ENCODE data around the gene TLR9.
"Not testable (repeated sequence)": the region's sequence is repeated elsewhere in the genome, so short reads cannot be mapped to it uniquely, and the experiment has no call there.

TLR9 gene

DNA sequence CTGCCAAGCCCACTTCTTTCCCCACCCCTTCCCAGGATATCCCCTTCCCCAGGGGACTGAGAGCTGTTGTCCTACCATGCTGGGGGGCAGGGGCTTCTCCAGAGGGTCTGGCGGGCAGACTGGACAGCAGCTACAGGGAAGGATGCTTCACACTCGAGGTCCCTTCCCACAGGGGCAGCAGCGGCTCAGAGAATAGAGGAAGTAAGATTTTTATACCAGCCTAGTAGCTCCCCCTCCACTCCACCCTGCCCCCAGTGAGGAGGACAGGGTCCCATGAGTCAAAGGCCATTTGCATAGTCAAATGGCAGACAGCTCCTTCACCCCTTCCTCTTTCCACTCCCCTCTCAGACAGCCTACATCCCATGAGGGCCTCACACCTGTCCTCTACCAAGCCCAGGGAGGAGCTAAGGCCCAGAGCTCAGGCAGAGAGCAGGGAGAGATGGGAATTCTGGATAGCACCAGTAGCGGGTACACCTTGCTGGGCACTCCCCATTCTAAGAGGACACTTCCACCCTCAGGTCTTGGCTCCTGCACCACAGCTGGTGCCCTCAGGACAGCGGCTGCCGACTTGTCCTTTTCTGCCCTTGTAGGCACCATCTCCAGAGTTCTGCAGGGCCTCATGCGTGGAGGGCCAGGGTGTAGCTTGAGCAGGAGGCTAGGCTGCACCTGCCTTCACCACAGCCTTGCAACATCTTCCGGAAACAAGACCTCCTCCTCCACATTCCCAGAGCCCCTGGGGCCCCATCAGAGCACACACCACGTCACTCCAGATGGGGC, at the start of gene TLR9:
Gene TLR9 (minus strand): TSS at position 194 of the 777 bp plus-strand sequence. CDS start 116 bp downstream, at position 78.
- no peak for DNase-seq (ENCODE audit: extremely low spot score)
- CTCF ChIA-PET, result interaction anchor here (1.3 kb wide), 1 partner anchor 187 kb away, joined by 4 read pairs; no protein-coding TSS in a partner anchor
- POLR2A ChIA-PET, result interaction anchor here (0.7 kb wide), 1 partner anchor 13 kb away, joined by 3 read pairs; the partner anchor contains the start of gene TWF2
- no peak for TF ChIP-seq HDGF (IDR thresholded peaks at IDR 0.05; ENCODE audit: borderline replicate concordance)

DNA sequence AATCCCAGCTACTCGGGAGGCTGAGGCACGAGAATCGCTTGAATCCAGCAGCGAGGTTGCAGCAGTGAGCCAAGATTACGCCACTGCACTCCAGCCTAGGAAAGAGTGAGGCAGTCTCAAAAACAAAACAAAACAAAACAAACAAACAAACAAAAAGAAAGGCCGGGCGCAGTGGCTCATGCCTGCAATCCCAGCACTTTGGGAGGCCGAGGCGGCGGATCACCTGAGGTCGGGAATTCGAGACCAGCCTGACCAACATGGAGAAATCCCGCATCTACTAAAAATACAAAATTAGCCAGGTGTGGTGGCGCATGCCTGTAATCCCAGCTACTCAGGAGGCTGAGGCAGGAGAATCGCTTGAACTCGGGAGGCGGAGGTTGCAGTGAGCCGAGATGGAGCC, 49.3 kb upstream of the TLR9 start:
- CTCF ChIA-PET; DNase-seq (ENCODE audit: extremely low spot score); POLR2A ChIA-PET: not testable (repeated sequence)

DNA sequence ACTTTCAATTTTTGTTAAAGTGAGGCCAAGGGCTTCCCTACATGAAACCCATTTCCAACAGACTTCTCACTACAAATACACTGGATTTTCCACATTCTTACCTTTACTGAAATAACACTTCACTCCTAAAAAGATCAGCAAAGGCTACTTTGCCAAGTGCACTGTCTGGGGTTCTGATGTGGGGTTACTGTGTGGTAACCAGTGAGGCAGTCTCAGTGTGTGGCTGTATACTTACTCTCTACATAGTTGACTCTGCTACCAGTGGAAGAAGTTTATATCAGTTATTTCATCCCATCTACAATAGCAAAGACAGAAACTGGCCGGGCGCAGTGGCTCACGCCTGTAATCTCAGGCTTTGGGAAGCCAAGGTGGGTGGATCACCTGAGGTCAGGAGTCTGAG, 47.4 kb upstream of the TLR9 start:
- CTCF ChIA-PET, result no interaction called here
- no peak for DNase-seq (ENCODE audit: extremely low spot score)
- TF ChIP-seq BHLHE40 (IDR thresholded peaks at IDR 0.05; ENCODE audit: borderline replicate concordance), result no peak
- no peak for TF ChIP-seq FOXM1 (IDR thresholded peaks at IDR 0.05; ENCODE audit: borderline replicate concordance)
- no peak for TF ChIP-seq SUZ12 (IDR thresholded peaks at IDR 0.05)
- TF ChIP-seq ARNT (IDR thresholded peaks at IDR 0.05), result no peak
- TF ChIP-seq PKNOX1 (IDR thresholded peaks at IDR 0.05), result no peak
- TF ChIP-seq ELF4 (IDR thresholded peaks at IDR 0.05), result no peak
- no peak for TF ChIP-seq FOXA1 (IDR thresholded peaks at IDR 0.05)
- no peak for TF ChIP-seq NFRKB (IDR thresholded peaks at IDR 0.05)
- no peak for TF ChIP-seq L3MBTL2 (conservative IDR thresholded peaks at IDR 0.05)
- TF ChIP-seq CTBP1 (IDR thresholded peaks at IDR 0.05; ENCODE audit: borderline replicate concordance), result no peak
- no peak for TF ChIP-seq FOXK2 (IDR thresholded peaks at IDR 0.05)
- TF ChIP-seq LEF1 (IDR thresholded peaks at IDR 0.05; ENCODE audit: borderline replicate concordance), result no peak
- POLR2A ChIA-PET, result no interaction called here

GRCh38 chr3:52272172-52272571, 46.7 kb upstream of the TLR9 start:
- CTCF ChIA-PET, result interaction anchor here (0.7 kb wide), 1 partner anchor 68 kb away, joined by 3 read pairs; no protein-coding TSS in a partner anchor
- POLR2A ChIA-PET; DNase-seq (ENCODE audit: extremely low spot score): not testable (repeated sequence)

DNA sequence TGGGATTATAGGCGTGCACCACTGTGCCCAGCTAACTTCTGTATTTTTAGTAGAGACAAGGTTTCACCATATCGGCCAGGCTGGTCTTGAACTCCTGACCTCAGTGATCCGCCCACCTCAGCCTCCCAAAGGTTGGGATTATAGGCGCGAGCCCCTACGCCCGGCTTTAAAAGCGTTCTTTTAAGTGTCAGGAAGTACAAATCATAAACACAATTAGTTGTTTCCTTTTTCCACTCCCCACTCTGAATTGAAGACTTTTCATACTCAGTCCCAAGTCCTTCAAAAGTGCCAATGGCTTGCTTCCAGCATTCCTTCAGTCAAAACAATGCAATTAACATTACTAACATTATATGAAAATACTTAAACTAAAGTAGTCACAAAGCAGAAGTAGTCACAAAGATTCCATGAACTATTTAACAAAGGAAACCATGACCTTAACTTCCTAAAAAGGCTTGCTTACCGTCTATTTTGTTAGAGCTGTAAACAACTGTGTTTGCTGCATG, 44.9 kb upstream of the TLR9 start:
- DNase-seq (ENCODE audit: extremely low spot score), result no peak
- ChIA-PET CTCF (no interaction called here), POLR2A (interaction anchor here (1.2 kb wide), 1 partner anchor 9 kb away, joined by 3 read pairs; no protein-coding TSS in a partner anchor)
- TF ChIP-seq FOXK2 (IDR thresholded peaks at IDR 0.05) (no peak), ARNT (IDR thresholded peaks at IDR 0.05) (no peak), FOXM1 (IDR thresholded peaks at IDR 0.05; ENCODE audit: borderline replicate concordance) (no peak), HDGF (IDR thresholded peaks at IDR 0.05; ENCODE audit: borderline replicate concordance) (no peak), ZNF384 (IDR thresholded peaks at IDR 0.05) (no peak), PKNOX1 (IDR thresholded peaks at IDR 0.05) (no peak), FOXA1 (IDR thresholded peaks at IDR 0.05) (no peak)

- ChIA-PET POLR2A (no interaction called here), CTCF (no interaction called here)
- TF ChIP-seq LEF1 (IDR thresholded peaks at IDR 0.05; ENCODE audit: borderline replicate concordance), result no peak
- no peak for TF ChIP-seq FOXA1 (IDR thresholded peaks at IDR 0.05)
- no peak for TF ChIP-seq HDGF (IDR thresholded peaks at IDR 0.05; ENCODE audit: borderline replicate concordance)
- DNase-seq (ENCODE audit: extremely low spot score), result no peak
These were observed 44.3 kb upstream of the TLR9 start for GRCh38 chr3:52269776-52270175.

DNA sequence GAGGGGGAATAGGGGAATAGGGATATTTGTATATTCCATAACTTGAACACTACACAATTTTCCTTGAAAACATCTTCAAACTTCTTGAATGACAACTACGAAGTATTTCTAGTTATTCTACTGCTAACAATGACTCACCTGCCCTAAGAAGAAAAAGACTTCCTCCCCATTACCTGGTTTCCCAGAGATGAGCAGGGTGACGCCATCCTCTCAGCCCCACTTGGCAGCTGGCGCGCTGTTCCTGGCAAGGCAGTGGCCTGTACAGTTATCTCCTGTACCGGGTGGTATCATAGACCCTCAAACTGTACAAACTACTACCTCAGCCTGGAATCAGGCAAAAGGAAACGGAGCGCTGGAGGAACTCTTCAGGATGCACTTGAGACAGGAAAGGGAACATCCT, 42.6 kb upstream of the TLR9 start:
- no peak for TF ChIP-seq NFRKB (IDR thresholded peaks at IDR 0.05)
- no peak for TF ChIP-seq CTBP1 (IDR thresholded peaks at IDR 0.05; ENCODE audit: borderline replicate concordance)
- TF ChIP-seq FOXA1 (IDR thresholded peaks at IDR 0.05), result no peak
- no peak for TF ChIP-seq ARNT (IDR thresholded peaks at IDR 0.05)
- TF ChIP-seq LEF1 (IDR thresholded peaks at IDR 0.05; ENCODE audit: borderline replicate concordance), result no peak
- TF ChIP-seq FOXM1 (IDR thresholded peaks at IDR 0.05; ENCODE audit: borderline replicate concordance), result no peak
- no peak for TF ChIP-seq PKNOX1 (IDR thresholded peaks at IDR 0.05)
- TF ChIP-seq ZNF384 (IDR thresholded peaks at IDR 0.05), result no peak
- no peak for TF ChIP-seq TARDBP (IDR thresholded peaks at IDR 0.05)
- TF ChIP-seq L3MBTL2 (conservative IDR thresholded peaks at IDR 0.05), result no peak
- no peak for TF ChIP-seq HDGF (IDR thresholded peaks at IDR 0.05; ENCODE audit: borderline replicate concordance)
- no peak for TF ChIP-seq SUZ12 (IDR thresholded peaks at IDR 0.05)
- no peak for TF ChIP-seq SP1 (IDR thresholded peaks at IDR 0.05)
- TF ChIP-seq FOXK2 (IDR thresholded peaks at IDR 0.05), result no peak
- POLR2A ChIA-PET, result no interaction called here
- CTCF ChIA-PET, result no interaction called here

More for the DNA sequence above, 42.6 kb upstream of the TLR9 start:
- DNase-seq (ENCODE audit: extremely low spot score), result no peak

Measured in HEK293T (cell line).